GM18498 (cell line): ENCODE results near the gene RIN2.
A peak's percentile ranks its signal among the peaks of the same experiment; 100 is the strongest.

Experiments used
- ATAC-seq: cut with Tn5 transposase; IDR thresholded peaks from one replicate; pipeline ENCODE4 v1.9.1; 2021; ENCODE audit warnings: mild to moderate bottlenecking, moderate library complexity; ENCODE audit not compliant: unreplicated experiment

The RIN2 gene

DNA sequence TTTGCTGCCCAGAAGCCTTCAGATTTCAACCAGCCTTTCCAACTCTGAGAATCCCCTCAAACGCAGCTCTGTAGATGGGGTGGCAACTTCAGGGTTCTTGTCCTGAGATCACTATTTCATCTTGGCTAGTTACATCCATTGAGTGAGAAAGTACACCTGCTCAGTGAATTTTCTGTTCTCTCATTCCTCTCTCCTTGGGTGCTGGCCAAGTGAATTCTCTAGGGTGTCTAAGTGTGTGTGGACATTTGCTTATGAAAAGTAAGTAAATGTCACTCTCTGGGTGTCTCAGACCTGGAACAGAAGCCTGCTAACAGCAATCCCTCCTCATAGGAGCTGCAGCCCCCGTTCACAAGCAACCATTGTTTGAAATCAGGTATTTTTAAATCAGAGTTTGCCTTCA, 3.8 kb downstream of the RIN2 start:
- no peak for ATAC-seq

DNA sequence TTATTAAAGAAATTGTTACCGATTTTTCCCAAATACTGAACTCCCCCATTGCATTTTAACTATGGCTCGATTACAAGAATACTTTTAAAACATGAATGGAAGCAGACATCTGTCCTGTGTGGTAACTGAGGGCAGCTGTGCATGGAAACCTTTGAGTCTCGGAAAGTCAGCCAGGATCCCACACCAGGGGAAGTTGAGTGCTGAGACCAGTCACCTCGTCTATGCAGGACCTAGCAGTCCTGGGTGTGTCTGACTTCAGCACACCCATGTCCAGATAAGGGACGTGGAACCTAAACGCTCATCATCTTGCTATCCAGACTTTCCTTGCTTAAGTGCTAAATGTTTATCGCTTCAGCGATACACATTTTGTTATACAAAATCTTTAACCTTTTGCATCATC, 6.1 kb downstream of the RIN2 start:
- ATAC-seq: no peak

DNA sequence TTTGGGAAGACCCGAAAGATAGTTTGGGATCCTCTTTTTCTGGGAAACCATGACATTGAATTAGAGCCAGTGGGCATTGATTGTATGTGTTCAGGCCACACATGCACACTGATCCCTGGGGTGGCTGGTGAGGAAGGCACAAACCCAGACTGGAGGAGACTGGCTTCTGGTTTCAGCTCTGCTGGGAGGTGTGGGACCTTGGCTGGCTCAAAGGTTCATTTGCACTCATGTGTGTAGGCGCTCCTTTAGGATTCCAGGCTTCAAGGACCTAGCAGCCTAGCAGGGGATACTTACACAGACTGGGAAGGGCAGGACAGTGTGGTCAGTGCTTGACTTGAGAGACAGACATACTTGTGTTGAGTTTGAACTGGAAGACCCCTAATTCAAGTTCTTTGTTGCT, 7.2 kb downstream of the RIN2 start:
- ATAC-seq: no peak

DNA sequence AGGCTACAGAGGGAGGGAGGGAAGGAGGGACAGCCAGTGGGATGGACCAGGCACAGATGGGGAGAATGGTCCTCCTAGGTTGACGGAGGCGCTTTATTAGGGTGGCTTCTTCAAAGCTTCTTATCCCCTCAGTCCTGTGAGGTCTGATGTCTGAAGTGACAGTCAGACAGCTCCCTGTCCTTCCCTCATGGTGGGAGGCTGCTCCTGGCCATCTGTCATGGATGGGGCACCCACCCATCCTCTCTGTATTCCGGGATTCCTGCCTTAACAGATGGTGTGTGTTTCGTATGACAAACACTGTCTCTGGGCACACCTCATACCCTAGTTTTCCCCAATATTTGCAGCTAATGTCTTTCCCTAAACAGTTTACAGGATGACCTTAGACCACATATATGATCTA, 7.9 kb downstream of the RIN2 start:
- ATAC-seq: no peak

DNA sequence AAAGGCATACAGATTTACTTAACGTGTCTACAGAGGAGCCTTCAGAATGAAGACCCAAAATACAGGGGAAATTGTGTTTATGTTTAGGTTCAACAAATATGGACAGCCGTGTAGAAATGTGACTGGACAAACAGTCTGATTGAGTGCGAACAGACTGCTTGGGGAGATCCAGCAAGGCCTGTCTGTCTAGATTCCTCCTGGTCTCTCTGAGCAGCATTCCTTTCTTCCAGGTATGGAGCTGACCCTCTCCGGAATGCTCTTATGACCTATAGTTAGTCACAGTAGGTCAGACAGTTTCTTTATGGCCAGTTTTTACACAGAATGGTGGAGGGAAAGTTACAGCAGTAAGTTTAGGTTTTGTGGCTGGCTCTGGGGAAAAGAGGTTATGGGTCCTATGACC, 9.0 kb downstream of the RIN2 start:
- ATAC-seq: no peak

DNA sequence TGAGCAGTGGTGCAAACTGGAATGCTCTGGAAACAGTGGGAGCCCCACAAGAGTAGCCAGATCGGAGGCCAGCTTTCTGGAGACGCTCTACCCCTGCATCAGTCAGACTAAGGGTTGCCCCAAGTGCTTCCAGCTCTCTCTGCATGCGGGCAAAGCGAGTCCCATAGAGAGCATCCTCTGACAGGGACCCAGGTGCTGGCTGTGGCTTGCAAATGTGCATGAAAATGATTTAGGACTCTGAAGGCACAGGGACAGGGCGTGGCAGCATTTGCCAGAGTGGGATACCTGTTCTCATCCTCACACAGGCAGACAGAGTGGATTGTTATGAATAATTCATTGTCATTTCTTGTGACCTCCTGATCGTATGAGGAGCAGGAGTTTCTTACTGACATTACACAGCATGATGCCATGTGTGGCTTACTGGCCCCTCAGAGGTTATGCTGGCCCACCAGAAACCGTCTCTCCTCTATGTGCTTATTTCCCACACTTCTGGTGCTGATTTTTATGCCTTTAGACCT, 10.3 kb downstream of the RIN2 start:
- no peak for ATAC-seq

DNA sequence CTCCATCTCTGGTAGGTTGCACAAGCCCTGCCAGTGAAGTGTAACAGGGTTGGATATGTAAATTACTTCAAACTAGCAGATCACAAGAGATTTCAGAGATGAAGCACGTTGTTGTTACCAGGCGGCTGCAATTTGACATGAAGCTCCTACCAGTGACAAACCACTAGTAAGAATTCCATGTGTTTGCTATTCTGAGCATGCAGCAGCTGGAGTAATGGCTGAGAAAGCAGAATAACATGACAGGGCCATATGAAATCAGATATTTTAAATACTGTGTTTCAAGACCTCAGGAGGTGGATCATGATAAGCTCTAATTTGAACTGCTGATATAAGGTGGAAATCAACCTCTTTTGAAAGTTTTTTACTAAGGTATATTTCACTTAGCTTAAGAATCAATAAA, 11.4 kb downstream of the RIN2 start:
- ATAC-seq: no peak

DNA sequence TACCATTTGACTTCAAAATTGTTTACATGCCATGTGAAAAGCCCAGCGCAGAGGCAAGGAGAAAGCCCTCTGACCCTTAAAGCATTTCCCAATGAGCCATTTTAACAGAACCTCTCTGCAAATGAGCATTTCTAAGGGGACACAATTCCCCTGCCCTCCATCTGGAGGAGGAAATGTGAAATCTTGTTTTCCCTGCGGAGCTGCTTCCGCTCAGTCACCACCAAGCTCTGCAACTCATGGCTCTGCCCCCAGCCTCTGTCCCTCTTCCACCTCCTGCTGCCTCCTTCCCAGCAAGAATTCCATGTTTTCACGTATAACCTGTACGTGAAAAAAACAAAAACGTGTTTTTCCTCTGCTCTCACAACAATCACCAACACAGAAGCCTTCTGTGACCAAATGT, 12.3 kb downstream of the RIN2 start:
- no peak for ATAC-seq

DNA sequence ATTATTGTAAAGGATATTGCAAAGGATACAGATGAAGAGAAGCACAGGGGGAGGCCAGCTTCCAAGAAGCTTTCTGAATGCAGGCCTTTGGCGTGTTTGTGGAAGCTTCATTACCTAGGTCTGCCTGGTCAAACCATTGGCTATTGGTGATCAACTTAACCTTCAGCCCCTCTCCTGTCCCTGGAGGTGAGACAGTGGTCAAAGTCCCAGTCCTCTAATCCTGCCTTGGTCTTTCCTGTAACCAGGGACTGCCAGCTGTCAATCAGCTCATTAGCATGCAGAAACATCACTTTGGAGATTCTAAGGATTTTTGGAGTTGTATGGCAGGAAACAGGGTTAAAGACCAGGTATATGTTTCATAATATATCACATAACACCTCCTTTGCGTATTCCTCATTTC, 13.0 kb downstream of the RIN2 start:
- no peak for ATAC-seq

DNA sequence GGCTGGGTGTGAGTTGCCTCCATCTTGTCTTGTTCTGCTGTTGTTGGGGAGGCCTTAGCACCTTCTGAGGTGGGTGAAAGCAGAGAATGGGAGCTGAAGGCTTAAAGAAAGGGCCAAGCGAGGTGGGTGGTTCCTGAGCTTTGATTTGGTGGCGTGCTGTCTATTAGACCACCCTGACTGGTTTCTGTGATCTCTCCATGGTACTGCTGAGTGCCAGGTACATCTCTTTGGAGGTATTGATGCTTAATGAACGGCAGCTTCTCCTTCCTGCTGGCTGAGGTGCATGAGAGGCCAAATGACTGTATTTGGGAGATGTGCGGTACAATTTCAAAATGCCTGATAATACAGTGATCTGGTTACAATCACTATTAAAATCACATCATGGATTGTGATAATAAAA, 15.4 kb downstream of the RIN2 start:
- no peak for ATAC-seq

DNA sequence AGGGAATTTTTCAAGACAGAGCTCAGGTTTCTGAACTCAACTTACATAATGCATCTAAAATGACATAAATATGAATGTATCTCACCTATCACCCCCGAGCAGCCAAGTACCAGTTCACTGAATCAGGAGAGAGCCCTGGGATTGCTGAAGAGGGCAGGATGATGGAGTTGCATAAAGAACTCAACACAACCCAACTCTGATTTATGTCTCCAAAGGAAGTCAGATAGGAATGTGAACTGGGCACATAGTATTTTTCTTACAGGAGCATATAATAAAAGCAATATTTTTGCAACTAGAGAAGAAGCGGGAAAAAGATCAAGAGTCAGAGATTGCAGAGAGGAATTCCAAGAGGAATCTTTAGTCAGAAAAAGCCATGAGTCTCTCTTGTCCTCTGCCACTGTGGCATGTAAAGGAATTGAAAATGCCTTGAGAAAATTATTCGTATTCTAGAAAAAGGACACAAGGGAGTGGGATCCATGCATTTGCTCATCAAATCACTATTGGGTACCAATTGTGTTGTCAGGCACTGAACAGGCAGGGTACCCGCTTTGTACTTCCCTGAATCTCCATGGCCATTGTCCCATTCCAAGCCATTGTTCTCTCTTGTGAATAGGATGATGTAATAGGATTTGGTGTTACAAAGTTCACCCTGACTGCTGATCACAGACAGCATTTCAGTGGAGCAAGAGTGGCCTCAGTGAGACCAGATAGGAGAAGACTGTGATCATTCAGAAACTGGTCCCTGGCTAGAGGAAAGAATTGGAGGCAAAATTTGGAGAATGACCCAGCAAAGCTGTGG, 16.3 kb downstream of the RIN2 start:
- ATAC-seq: no peak

DNA sequence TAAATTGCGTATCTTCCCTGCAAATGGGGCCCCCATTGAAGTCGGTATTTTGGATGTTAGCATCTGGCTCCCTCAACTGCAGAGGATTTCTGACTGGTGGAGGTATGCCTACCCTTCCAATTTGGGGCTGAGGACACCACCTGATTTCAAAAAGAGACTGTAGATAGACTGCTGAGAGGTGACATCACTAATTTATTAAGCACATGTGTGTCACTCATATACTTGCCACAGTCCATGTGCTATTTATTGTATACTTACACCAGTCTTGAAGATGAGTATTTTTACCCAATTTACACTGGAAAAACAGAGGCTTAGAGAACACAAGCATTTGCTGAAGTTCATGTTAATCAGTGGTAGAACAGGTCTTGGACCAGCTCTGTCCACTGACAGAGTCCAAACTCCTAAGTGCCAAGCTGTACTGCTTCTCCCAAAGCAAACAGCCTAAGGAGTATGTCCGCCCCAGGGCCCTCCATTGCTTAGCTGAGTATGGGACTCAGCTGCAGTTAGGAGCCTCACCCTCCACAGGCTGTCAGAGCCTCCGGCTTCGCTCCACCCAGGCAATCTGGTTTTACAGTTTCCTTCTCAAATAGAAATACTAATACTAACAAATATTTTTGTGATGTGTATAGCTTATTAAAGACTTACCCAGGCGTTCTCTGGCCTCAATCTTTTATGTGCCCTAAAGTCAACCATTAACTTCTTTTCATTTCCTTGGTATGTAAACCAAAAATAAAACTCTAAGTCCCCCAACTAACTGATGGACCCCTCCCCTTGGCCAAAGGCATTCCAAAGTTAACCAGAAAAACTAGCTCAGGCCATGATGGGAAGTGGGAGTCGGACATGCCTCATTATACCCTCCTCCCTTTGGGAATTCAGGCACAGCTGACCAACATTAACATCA, 17.5 kb downstream of the RIN2 start:
- no peak for ATAC-seq

DNA sequence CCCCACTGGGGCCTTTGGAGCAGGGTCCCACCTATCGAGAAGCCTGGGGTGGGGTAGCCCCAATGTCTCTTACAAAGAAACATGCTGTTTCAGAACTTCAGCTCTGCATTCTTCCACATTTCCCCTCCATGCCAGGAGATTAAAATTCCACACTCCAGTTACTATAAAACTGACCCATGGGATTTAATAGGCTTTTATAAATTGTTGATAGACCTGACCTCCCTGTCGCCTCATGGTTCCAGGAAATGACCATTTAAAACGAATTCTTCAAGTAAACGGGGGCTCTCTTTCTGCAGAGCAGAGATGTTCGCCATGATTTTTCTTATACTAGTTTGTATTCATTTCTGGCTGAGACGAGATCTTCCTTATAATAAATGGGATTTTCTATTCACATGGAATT, 19.3 kb downstream of the RIN2 start:
- no peak for ATAC-seq

DNA sequence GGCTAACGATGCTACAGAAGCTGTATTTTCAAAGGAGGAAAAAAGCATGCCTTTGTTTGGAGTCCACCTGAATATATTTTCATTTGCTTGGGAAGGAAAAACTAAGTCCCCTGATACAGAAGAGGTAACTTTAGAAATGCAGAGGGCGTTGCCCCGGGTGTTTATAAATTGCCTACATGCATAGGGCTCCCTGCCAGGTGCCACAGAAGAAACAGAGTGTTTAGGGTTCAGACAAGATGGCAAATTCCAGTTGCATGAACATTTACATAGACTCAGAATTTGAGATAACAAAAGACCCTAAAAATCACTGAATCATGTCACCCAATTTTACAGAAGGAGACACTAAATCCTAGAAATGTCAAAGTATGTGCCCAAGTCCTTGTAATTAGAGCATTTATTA, 19.9 kb downstream of the RIN2 start:
- ATAC-seq: no peak

DNA sequence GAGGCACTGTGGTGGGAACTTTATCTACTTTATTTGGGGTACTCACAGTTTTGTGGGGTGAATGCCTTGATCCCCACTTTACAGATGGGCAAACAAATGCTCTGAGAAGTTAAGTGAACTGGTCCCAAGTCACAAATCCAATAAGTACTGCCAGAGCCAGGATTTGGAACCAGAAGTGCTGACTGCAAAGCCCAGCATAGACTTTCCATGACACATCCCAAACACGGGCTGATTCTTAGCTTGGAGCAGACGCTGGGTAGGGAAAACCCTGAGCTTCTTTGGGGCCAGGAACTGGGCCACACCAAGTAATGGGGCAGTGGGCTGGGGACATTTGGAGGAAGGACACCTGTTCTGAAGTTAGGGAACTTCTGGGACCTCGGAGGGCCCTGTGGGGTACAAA, 20.3 kb downstream of the RIN2 start:
- no peak for ATAC-seq

DNA sequence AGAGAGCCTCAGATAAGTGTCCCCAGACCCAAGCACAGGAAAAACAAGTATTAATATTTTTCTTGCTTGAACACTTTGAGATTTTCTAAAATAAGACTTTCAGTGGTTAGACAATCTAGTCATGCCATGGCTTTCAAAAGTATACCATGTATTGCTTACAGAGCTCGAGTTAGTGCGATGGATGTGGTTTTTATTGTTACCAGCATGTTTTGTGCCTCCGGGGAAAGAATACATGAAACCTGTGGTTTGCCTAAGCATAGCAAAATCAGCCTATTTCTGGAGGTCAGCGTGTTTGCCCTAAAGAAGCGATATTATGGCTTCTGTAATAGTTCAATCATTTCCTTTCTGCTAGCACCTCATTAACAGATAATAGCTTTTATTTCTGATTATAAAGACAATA, 21.6 kb downstream of the RIN2 start:
- peak; percentile 86 for ATAC-seq

DNA sequence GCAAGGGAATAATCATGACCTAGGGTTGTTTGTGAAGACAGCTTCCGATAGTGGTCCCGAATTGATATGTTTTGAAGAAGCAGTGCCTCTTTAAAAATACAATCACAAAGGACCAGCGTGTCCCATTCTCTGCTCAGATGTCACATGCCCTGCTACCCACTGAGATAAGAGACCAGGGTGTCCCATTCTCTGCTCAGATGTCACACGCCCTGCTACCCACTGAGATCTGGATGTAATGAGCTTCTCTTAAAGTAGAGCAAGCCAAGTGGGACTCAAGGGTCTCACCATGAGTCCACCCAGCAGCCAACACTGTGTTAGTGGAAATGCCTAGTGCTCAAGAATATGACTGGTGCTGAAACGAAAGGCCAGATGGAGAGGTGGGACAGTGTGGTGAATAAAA, 22.2 kb downstream of the RIN2 start:
- no peak for ATAC-seq

DNA sequence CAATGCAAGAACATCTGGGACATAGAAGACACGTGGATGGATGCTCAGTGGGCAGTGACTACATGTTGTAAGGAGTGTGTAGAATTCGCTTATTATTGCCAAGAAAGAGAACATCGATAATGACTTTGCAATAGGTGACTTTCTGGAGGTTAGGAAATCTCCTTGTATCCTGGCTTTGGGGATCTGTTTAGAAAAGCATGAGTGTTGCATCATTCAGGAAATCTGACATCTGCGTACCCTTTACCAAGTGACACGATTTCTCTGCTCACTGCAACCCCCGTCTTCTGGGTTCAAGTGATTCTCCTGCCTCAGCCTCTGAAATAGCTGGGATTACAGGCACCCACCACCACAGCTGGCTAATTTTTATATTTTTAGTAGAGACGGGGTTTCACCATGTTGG, 23.2 kb downstream of the RIN2 start:
- no peak for ATAC-seq

DNA sequence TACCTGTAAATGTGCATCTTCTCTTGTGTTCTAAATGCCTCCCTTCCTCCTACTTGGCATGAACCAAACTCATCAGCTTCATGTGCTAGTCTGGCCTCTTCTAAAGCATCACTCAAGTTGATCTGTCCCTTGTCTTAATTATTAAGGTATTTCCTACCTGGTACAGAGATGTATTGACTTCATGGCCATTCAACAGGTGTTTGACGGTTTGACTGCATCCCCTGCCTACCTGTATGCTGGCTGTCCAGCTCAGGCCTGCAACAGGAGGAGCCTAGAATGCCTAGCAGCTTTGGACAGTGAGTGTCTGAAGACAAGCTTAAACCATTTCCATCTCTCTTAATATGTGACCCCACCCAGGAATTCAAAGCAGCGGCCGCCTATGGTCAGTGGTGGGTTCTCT, 24.6 kb downstream of the RIN2 start:
- ATAC-seq: no peak

DNA sequence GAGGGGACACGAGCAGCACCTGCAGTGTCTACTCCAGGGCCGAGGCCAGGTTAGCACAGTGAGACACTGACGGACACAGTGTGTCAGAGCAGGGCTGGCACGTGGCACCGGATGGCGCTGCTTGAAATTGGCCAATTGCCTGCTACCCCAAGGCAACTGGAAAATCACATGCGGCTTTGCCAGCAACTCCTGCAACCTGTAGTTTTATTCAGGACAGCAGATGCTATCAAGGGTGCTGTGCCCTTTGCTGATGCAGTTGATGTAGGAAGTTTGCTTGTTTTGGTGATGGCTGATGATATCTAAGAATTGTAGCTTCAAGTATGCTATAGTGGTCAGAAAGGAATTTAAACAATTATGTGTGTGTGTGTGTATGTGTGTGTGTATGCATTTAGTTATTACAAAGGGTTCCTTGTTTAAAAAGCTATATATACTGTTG, 25.9 kb downstream of the RIN2 start:
- no peak for ATAC-seq

DNA sequence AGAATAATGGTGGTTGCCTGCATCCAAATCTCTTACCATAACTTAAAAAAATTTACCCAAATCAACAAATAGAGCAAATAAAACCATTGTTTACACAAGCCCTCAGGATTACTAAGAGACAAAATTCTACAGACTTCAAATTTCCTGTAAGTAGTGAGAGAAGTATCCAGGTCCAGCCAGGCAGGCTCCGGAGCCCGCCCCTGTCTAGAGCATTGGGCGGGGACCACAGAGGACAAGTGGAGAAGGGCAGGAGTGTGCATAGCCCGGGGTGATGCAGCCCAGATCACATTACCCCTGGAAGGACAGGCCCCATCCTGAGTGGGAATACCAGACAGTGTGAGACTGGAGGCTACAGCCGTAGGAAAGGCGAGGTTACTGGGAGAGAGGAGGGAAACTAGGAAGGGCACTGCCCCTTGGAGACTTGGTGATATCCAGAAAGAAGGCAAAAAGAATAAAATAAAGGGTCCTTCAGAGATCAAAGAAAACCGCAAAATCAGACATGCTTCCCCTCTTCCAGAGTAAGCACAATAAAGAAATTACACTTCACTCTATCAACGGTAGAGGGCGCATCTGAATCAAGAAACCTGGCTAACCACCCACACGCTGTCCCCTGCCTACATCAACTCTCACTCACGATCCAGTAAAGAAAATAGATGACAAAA, 26.6 kb downstream of the RIN2 start:
- ATAC-seq: no peak
